ENCODE measurements around the gene TCF3. TPM values are rescaled to one million over a fixed set of nuclear protein-coding genes. Genes with fewer than 3 reads are reported as not detected.

Gene TCF3
- total RNA-seq, 1 donor from 2014 or later = 44.4 TPM

DNA sequence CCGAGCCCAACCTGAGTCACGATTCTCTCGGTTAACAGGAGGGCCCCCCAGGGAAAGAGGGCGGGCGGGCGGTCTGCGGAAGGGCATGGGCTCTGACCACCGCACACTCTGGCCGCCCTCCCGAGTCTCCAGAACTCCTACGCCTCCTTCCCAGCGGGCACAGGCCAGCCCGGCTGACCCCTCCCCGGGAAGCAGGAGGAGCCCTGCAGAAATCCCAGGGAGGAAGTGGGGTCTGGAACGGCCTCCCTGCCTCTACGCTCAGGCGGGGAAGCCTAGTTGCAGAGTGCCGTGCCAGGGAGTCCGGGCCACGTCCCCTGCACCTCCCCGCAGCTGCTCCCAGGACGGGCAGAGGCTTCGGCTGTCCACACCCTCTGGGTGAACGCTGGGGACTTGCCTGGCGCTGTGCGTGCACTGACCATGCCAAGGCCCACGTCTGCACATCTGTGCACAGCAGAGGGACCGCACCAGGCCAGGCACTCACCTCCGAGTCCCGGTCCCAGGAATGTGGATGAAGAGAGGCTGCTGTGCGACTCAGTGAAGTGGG lies 20.8 kb downstream of the TCF3 start:
- no peak for DNase-seq (ENCODE audit: low spot score)

DNA sequence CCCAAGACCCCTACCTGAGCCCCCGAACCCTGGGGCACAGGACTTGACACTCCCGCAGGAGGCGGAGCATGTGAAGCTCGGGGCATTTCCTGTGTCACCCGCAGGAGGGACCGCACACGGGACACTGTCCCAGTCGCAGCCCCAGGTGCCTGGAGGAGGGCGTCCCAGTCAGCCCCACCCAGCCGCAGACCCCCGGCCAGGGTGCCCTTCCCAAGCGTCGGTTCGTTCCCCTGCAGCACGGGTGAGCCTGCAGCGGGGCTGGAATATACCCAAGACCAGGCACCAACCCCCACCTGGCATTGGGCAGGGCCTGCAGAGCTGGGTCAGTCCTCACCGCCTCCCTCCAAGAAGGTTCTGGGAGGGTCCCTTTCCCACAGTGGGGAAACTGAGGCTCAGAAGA lies 21.6 kb downstream of the TCF3 start:
- DNase-seq (ENCODE audit: low spot score) = no peak

DNA sequence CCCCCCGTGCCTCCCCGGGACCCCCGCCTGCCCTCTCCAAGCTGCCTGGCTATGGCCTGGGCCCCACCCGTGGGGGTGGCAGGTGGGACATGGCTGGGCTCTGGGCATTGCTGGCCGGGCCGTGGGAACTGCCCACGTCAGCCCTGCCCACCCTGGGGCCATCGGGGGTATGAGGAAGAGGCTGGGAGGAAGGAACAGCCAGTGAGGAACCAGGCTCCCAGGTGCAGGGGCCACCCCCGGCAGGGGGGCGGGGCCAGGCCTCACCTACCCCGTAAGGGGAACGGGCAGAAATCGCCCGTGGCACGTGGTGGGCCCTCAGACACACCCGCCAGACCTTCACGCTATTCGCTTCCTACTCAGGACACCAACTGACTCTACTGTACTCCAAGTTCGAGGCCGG lies 22.4 kb downstream of the TCF3 start:
- DNase-seq (ENCODE audit: low spot score) = no peak

DNA sequence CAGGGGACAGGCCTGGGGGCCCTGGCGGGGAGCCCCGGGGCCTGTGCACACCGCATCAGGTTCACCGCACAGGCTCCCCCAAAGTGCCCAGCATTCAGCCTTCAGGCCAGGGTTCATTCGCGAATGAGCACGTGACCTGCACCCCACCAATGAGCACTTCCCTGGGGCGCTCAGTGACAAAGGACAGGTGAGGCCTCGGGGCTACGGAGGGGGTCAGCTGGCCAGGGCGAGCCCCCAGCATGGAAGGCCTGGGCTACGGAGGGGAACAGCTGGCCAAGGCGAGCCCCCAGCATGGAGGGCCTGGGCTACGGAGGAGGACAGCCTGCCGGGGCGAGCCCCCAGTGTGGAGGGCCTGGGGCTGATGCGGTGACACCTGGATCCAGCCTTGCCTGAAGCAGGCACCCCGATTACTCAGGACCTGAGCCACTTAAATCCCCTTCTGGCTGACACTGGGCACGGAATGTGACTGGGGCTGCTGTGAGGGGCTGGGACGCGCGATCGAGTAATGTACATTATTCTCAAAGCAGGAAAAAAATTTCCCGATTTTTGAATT lies 23.1 kb downstream of the TCF3 start:
- no peak for DNase-seq (ENCODE audit: low spot score)

DNA sequence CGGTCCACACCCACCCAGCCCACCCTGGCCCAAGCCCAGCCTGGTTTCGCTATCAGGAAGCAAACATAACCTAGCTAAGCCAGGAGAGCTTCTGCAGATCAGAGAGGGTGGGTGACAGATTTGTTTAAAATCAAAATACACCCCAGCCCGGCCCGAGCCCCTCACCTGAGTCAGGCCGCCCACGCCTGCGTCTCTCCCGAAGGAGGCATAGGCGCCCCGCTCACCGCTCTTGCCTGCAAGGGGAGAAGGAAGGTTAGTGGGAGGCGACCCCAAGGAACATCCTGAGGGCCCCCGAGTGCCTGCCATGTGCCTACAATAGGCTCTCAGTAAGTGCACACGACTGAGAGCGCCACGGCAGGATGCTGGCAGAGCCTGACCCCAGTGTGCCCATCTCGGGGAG lies 25.2 kb downstream of the TCF3 start:
- no peak for DNase-seq (ENCODE audit: low spot score)

DNA sequence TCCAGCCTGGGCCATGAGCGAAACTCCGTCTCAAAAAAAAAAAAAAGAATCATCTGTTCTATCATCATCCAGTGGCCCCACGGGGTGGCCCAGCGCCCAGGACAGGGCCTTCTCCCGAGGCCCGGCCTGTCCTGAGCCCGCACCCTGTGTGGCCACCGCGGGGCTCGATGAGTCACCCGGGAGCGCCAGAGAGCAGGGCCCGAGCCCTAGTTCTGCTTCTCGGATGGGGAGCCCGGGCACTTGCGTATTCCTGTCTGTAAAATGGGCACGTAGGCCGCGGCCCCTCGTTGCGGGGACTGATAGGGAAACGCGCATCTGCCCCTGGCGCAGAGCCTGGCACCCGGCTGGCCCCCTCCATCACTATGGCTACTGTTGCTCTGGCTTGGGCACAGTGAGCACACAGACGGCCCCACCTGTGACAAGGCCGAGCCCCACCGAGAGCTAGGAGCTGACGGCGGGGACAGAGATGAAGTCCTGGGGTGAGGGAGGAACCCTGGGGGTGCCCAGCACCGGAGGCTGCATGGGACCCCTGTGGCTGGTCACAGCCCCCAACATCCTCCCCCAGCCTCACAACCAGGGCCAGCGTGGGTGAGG lies 25.9 kb downstream of the TCF3 start:
- no peak for DNase-seq (ENCODE audit: low spot score)

DNA sequence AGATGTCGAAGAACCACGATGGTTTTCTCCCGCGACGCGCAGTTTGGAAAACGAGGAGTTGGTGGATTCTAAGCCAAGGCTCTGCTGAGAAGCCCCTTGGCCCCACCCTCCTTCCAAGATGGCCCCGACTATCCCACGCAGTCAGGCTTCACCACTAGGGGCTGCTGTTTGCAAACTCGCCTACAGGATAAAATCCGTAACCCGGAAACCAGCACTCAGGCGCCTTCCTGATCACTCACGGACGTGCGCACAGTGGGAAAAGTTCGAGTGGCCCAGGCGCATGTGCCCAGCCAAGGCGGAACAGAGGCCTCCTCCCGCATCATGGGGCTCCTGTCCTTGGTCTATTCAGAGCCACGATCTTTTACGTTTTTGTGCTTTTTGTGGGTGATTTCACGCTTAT lies 28.0 kb downstream of the TCF3 start:
- no peak for DNase-seq (ENCODE audit: low spot score)

DNA sequence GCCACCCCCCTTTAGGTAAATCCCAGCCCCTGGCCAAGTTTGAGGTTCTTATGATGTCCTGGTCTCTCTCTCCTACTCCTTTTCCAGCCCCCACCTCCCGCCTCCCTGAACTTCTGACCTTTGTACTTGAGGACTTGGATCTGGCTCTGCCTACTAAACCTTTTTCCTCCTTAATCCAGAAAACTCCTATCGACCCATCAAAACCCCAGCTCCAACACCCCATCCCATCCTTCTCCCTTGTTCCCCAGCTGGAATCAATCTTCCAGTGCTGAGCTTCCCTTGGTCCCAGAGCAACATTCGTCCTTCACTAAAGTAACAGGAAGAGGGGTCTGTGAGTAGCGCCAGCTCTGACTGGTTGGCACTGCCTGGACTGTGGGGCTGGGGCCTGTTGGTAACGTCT lies 29.9 kb downstream of the TCF3 start:
- DNase-seq (ENCODE audit: low spot score) = no peak

DNA sequence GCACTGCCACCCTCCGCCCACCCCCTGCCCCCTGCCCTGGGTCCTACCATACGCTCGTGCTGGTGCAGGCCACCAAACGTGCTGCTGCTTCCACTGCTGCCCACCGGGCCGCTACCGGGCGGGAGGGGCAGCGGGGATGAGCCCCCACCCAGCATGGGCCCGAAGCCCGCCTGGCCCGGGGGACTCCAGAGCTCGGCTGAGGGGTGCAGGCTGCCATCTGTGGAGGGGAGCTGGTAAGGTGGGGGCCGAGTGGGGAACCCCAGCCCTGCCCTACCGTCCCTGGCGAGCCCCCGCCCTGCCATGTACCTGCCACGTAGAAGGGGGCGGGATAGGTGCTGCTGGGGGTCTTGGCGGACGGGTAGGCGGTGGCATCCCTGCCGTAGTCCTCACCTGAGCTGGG lies 30.4 kb downstream of the TCF3 start:
- DNase-seq (ENCODE audit: low spot score) = no peak

DNA sequence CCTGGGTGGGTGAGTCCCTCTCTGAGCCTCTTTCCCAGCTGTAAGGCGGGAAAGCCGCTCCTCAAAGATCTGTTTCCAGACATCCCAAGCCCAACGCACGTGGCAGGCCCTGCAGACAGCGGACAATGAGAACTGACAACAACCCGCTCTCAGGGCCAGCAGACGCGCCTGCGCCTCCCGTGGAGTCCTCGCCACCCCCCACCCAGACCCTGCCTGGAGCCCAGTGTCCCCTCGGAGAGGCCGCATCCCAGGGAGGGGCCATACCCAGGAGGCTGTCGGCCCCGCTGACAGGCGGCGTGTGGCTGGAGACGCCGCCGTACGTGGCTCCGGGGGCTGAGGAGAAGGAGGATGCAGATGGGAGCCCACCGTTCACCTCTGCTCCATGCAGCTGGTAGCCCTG lies 30.8 kb downstream of the TCF3 start:
- DNase-seq (ENCODE audit: low spot score) = no peak

DNA sequence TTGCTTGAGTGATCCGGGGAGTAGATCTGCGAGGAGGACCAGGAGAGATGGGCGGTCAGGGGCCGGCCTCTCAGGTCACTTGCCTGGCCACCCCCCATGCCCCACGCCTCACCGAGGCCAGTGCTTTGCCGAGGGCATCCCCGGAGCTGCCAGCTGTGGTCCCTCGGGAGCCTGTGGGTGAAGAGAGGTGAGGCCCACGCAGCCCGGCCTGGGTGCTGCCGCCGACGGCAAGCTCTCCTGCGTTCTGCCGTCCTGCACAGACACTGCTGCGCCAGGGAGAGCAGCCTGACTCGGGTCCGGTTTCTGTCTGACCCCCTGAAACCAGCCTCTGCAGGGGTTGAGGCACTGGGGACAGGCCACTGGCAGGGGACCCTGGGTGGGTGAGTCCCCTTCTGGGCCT lies 31.4 kb downstream of the TCF3 start:
- no peak for DNase-seq (ENCODE audit: low spot score)

DNA sequence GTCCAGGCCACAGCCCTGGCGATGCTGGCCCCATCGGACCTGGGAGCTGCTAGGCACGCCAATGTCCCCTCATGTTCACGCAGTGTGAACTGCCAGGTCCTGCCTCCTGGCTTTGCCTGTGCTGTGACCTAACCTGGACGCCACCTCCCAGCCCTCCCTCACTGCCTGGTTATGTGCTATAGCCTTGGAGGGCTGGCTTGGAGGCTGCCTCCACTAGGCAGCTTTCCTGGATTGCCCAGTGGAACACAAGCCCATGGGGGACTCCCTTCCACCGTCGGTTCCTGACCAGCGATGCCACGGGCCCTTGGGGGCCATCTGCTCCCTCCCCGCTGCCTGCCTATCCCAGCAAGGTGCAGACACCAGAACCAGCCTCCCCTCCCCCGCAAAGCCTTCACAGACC lies 31.9 kb downstream of the TCF3 start:
- no peak for DNase-seq (ENCODE audit: low spot score)

DNA sequence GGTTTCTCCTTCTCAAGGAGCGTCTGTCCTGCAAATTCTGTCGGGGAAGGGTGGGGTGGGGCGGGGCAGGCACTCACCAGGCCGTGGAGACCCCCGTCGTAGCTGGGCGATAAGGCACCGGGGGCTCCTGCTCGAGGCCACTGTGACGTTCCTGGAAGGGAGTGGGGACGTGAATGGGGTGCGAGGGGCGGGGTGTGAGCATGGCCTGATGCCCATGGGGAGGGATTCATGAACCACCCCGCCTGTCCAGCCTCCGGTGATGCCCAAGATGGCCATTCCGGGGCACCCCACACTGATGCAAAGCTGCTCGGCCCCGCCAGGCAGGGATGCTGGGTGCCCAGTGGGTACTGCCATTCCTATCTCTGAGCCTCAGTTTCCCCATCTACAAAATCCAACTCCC lies 32.7 kb downstream of the TCF3 start:
- no peak for DNase-seq (ENCODE audit: low spot score)

DNA sequence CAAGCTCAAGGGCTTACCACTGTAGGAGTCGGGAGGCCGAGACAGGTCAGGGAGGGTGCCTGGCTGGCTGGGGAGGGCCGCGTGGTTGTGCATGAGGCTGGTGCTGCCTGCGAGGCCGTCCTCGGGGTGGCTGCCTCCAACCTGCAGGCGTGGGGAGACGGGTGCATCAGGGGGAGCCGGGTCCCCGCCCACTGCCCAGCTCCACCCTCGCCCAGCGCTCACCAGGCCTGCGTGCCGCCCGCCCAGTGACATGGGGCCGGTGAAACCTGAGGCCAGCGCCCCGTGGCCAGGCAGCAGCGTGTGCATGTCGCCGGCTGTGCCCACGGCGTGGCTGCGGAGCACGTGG lies 33.3 kb downstream of the TCF3 start:
- no peak for DNase-seq (ENCODE audit: low spot score)

DNA sequence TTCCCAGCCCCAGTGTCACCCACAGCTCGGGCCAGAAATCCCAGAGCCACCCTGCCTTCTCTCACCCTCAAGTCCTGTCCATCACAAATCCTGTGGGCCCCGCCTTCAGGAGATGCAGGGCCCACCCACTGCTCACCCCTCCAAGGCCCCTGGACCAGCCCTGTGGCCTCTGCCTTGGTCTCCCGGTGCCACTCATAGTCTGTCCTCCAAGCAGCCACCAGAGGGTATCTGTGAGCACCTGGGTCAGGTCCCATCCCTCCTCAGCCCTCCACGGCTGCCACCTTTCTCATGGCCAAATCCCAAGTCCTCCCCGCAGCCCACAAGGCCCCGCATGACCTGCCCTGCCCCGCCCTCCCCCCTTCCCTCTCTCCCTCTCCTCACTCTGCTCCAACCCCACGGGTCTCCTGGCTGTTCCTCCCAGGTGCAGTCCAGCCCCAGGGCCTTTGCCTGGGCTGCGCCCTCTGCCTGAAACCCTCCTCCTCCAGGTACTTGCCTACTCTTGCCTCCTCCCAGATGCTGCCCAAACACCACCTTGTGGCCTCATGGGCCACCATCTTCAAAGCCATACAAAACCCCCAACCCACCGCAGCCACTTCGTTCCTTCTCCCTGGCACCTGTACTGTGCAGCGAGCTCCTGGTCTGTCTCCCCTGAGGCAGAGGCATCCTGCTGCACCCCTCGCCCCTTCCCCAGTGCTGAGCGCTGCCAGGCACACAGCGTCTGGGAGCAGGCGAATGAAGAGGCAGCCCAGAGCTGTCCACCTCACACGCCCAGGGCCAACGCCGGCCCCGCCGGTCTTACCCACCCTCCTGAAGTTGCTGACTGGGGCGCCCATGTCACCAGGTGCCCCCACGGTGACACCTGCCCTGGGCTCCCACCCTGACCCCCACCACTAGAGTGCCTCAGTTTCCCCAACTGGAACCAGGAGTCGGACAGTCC lies 34.0 kb downstream of the TCF3 start:
- DNase-seq (ENCODE audit: low spot score) = no peak

DNA sequence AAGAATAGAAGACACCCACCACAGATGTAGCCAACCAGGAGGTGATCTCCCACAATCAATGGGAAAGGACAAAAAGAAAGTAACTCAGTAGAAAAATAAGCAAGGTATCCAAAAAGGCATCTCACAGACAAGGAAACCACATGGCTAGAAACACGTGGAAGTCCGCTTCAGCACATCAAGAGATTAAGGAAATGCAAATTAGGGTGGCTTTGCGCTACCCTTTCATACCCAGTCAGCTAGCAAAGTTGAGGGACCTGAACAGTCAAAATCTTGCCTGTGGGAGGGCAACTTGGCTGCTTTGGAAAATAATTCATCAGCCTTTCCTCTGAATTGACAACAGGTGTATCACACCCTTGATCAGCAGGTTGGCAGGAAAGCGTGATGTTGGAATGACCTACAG lies 35.5 kb downstream of the TCF3 start:
- no peak for DNase-seq (ENCODE audit: low spot score)

DNA sequence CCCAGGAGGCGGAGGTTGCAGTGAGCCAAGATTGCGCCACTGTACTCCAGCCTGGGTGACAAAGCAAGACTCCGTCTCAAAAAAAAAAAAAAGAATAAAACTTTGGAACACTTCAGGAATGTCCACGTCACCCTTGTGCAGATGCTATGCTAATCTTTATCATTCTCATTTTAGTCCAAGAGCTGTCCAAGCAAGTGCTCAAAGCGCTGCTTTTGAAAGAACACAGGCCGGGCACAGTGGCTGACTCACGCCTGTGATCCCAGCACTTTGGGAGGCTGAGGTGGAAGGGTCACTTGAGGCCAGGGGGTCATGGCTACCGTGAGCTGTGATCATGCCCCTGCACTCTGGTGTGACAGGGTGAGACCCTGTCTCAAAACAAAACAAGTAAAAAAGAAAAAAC lies 36.0 kb downstream of the TCF3 start:
- no peak for DNase-seq (ENCODE audit: low spot score)

DNA sequence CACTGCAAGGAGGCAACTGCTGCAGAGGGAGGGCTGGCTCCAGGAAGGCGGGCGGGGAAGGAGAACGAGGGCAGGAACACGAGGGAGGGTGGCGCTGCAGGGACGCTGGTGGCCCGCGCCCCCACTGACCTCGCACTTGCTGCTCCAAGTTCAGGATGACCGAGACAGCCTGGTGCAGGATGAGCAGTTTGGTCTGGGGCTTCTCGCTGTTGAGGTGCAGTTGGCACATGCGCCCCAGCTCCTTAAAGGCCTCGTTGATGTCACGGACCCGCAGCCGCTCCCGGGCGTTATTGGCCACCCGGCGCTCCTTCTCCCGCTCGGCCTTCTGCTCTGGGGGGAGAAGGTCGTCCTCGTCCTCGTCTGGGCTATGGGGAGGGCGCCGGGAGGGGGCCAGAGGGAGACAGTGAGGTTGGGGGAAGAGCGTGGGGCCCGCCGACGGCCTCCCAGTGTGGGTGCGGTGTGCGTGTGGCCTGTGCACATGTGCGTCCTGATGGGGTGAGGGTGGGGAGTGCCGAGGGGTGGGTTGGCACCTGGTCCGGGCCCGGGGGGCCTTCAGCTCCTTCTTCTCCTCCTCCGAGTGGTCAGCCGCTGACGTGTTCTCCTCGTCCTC lies 37.2 kb downstream of the TCF3 start:
- no peak for DNase-seq (ENCODE audit: low spot score)

DNA sequence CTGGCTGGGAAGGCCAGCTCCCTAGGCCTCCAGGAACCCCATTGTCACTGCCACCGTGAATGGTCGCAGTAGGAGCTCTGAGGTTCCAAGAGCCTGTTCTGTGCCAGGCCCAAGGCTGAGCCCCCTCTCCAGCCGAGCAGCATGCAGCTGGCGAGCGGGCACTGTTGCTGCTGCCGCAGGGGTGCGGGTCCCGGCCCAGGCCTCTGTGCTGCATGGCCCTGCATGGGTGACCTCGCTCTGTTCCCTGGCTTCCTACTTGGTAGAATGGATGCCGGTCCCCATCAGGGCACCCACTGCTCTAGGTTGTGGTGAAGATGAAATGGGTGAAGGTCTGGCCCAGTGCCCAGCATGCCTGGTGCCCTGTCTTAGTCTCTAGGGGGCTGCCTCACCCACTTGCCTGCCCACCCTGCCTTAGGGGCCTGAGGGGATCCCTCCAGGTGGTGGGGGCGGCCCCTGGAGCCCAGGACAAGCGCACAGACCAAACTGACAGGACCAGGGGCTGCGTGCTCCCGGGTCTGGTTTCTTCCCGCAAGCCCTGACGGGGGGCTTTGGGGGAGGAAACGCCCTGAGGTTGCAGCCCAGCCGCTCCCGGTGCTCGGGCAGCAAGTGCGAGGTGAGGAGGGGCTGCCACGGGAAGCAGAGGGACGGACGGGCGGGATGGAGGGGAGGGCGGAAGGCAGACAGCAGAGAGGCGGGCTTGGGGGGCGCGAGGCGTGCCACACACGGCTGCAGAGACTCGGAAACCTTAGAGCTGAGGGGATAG lies 38.4 kb downstream of the TCF3 start:
- no peak for DNase-seq (ENCODE audit: low spot score)

DNA sequence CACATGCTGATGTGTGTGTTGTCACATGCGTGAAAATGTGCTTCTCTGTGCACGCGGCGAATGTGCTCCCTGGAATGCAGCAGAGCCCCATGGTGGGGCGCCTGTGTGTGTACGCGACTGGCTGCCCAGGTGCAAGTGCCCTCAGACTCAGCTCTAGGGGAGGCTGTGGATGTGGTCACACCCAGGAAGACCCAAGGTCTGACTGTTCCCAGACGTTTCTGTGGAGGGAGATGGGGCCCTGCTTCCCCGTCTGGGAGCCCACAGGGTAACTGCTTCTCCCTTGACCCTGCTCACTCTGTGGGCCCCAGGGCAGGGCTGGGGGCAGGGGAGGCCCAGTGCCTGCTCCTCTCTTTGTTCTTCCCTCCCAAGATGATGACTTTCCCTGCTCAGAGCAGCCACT lies 39.3 kb downstream of the TCF3 start:
- no peak for DNase-seq (ENCODE audit: low spot score)

All from mesenteric fat pad (tissue), 1 donor.